Stimulated activated CD8-positive, alpha-beta memory T cell treated with anti-CD3 and anti-CD28 coated beads, Interleukin-7, amount 100 ng/mL, for 1 hour (primary cell): Measurements from ENCODE around the gene PRKG1.

ENCODE experiments used
- DNase-seq, 2 donors: peaks; one replicate each; pipeline ENCODE4 v3.0.0-alpha.2; 2020; ENCODE audit warnings: low read depth in 2 of 2

The PRKG1 gene

DNA sequence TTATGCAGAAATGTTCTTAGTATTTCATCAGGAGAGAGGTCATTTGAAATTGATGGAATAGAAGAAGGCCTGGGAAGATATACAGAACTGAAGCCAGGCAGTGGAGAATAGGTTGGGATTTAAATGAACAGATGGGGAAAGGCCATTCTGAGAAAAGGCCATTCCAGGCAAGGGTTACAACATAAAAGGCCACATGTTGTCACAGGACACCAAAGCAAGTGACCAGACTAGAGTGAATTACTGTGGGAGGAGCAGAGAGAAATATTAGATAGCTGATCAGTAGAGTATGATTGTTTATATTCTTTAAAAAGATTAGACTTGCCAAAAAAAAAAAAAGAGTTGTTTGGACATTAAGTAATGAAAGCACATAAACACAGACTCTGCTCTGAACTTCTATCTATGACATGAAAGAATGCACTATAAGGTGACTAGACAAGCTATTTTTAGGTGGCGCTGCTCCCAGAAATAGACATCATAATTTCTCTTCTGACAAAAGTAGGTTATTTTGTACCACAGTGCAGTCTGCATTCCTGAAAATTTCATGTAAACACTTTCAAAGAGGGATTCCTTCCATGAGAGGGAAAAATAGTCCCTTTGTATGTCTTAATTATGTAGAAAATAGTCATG is 1184.6 kb downstream of the PRKG1 start:
- DNase-seq, result no peak

DNA sequence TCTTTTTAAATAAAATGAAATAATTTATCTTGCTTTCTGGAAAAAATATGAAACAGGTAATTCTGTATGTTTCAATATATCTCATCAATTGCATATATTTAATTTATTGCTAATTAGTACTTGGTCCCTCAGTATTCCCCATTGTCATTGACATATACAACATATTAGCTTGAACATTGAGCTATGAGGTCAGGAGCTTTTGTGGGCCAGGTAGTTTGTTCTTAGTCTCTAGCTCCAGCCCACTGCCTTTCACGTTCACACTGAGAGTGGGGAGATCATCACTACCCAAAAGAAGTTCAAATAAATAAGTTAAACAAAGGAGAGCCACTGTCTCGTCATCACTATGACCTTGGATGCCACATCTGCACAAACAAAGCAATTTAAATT is 1185.1 kb downstream of the PRKG1 start:
- DNase-seq, result no peak

DNA sequence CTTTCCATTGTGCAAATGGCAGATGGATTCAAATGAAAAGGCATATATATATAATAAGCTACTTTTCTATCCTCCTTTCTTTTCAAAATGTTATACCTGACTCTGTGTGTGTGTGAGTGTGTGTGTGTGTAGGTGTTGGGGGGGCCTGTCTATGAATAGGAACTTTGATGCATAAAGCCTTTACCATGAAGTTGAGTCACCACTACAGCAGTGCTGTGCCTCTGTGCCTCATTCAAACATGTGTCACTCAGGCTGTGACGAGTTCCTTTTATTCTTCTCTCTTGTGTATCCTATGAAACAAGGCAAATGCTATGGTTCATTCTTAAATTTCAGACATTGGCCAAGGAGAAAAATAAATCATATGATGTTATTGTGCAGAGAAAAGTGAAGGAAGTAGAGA is 1187.1 kb downstream of the PRKG1 start:
- no peak for DNase-seq

DNA sequence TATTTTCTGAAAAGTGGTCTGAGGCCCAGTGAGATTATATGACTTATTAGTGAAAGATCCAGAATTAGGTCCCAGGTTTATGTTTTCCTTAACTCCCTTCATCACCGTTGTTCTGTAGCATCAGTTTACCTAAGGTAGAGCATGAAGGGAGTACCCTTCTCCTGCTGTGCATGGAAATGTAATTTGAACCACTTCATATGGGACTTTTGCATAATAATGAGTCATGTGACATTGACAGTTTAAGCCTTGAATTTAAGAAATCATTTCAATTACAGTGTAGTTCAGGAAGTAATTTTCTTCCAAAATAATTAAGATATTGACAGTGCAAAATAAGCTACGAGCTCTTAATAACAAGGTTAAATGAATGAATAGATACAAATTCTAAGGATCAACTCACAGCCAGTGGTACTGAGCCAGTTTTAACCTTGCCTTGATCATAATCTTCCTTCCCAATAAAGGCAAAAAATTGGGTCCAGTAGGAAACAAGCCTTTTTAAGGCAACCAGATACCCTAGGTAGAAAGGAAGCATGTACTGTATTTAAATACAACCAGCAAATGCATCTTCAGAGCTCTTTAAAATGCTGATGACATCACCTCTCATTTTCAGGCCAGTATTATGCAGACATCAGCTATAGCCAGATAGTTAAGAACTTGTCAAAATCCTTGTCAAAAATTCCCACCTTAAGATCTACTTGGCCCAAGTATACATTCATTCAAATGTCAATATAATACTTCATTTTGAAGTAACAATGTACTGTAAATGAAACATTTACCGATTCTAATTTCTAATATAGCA is 1191.0 kb downstream of the PRKG1 start:
- DNase-seq, result no peak

DNA sequence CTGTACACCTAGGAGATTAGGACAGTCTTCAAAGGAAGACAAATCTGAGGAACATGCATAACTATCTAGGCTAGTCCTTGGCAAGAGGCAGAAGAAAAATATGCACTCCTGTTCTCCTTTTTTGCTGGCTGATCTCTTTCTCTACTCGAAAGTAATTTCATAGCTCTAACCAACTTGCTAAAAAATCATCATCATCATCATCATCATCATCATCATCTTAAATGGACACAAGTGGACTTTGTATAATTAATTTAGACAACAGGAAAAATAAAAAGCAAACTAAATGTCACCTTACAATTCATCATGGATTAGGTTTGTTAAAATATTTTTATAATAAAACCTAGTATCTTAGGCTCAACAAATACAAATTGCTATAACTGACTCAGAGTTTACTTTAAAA is 1192.6 kb downstream of the PRKG1 start:
- no peak for DNase-seq

DNA sequence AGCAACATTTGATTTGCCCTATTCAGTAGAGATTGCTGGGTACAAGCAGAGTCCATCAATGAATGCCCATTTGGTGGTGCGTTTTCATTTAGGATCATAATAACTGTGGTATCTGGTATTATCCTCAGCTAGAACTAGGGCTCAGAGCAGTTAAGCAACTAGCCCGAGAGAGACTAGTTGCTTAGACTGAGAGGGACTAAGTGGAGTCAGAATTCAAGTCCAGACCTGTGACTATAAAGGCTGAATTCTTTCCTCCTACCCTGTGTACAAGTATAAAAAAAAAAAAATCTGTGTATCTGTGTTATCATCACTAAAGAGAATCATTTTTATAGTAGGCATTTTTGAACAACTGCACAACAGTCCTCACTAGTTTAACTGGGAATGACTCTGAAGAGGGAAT is 1194.5 kb downstream of the PRKG1 start:
- DNase-seq, result no peak

DNA sequence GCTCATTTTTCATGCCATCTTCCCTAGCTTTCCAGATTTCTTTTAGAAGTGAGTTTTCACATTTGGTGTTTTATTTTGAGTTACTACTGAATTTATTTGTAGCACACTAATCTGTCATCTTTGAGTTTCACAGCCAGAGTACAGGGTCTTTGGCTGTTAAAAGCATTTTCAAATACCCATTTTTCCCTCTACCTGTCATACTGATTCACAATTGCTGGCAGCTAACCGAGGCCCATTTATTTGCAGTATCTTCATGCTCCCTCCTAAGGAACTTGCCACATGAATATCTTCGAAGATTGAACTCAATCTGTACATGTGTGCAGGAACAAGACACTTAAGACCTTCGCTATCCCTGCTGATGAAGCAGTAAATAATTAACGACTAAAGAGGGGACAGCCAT is 1194.9 kb downstream of the PRKG1 start:
- no peak for DNase-seq

DNA sequence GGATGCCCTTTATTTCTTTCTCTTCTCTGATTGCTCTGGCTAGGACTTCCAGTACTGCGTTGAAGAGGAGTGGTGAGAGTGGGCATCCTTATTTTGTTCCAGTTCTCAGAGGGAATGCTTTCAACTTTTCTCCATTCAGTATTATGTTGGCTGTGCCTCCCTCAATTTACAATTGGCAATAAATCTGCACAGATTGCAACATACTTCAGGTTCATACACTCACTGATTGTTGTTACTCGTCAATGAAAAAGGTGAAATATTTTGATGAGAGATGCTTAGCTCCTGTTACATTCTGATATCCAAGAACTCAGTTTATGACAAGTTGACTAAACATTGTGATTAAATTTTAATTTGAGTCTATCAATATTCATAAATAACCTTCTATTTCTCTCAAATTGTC is 1201.9 kb downstream of the PRKG1 start:
- DNase-seq, result no peak

DNA sequence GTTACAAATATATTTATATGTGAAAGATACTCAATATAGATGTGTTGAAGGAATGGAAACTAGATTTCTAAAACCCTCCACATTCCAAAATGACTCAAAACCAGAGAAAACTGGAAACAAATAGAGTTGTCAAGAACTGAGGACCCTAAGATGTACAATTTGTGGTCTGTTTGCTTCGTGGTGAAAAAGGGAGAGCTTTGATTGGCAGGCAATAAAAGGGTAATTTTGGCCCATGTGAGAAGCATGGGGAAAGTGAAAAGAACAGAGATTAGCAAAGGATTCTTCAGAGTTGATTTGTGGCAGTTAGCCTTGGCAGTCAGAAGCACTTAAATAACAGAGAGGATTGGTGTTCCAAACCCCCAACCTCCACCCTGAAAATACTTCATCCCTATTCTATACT is 1202.7 kb downstream of the PRKG1 start:
- DNase-seq, result no peak

DNA sequence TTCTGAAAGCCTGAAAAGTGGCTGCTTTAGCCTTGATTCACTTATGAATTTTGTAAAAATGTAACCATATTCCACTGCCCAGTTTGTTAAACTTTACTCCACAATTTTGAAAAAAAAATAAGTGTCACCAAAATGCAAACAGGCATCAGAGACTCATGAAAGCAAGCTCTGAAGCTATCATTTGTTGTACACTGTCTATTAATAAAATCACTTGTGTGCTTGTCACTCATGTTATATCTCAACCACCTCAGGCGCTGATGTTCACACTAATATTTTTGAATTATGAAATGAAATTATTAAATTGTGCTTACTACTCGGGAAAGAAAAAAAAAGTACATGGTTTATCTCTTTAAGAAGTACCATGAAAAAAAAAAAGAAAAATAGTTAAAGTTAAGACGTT is 1205.3 kb downstream of the PRKG1 start:
- no peak for DNase-seq

DNA sequence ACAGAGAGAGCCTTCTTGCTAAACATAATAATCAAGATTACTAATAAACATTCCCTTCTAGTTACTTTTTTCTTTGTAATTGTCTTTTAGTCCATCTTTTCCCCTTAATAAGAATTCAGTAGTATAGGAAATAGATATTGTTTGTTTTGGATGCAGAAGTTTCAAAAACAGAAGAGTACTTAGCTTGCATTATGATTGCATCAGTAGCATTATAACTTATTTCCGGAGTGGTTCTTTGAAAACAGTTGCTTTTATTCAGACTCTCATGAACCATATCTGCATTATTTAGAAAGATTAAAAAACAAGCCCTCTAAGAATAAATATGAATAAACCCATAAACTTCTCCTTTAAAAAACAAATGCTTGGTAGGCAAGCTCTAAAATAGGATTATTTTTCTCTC is 1205.8 kb downstream of the PRKG1 start:
- no peak for DNase-seq

DNA sequence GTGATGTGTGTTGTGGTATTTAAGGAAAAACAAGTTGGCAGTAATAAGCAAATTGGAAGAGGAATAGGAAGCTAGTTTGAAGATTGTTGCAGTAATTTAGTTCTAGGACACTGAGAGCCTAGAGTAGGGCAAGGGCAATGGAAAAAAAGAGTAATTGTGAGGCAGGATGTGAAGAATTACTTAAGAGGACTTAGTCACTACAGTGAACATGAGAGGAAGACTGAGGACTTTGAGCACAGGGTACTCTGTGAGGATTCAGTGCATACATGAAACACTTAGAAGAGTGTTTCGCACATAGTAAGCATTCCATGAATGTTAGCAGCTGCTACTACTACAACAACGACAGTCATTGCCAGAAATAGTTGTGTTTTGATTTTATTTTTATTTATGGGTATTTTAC is 1208.9 kb downstream of the PRKG1 start:
- DNase-seq, result no peak

DNA sequence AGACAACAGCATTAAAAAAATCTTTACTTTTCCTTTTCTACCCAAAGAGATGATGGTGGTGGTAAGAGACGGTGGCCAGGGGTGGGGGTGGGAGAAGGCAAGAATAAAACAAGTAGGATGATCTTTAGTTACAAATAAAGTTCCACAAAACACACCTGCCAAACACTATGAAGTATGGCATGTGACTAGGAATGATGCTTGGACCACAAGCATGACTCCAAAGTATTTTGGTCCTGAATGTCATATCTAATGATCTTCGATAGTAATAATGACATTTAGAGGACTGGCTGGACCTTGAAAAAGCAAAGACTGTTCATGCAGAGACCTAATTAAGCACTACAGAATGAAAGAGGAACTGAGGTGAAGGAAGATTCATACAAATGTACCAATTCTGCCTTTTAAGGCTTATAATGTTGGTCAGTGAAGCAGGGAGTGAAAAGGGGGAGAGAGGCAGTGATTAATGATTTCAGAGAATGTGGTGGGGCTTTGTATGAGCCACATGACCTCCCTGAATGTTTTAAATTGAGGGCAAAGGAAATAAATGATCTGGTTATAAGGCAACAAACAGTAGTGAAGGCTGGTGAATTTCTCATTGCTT is 1210.2 kb downstream of the PRKG1 start:
- DNase-seq, result no peak

DNA sequence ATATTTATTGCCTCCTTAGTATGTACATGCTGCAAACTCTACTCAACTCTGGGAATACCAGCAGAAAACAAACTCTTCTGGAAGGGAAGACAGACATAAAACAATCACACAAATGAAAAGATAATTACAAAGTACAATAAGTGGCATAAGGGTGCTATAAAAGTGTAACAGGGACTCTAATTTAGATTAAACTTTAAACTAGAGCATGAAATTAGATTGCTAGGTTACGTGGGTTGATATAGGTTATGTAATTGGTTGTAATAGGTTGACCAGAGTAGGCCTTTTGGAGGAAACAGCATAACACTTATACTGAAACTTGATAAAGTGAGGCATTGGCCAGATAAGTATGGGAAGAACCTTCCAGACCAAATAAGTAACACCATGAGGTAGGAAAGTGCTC is 1213.6 kb downstream of the PRKG1 start:
- no peak for DNase-seq

DNA sequence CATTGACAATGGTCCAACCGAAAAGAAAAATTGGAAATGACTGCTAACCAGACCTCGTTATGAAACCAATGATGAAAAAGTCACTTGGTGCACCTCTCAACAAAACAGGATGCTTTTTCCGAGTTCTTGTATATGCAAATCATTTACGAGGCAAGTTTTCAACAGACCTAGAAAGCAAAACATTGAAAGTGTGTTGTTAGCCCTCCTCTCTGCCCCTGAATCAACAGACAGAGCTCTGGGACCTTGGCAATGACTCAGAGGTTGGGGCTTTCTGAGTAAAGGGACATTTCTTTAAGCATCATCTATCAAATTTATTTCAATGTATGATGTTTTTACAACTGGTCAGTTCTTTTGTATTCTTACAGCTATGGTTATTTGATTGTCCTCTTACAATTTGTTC is 1223.5 kb downstream of the PRKG1 start:
- DNase-seq, result no peak

DNA sequence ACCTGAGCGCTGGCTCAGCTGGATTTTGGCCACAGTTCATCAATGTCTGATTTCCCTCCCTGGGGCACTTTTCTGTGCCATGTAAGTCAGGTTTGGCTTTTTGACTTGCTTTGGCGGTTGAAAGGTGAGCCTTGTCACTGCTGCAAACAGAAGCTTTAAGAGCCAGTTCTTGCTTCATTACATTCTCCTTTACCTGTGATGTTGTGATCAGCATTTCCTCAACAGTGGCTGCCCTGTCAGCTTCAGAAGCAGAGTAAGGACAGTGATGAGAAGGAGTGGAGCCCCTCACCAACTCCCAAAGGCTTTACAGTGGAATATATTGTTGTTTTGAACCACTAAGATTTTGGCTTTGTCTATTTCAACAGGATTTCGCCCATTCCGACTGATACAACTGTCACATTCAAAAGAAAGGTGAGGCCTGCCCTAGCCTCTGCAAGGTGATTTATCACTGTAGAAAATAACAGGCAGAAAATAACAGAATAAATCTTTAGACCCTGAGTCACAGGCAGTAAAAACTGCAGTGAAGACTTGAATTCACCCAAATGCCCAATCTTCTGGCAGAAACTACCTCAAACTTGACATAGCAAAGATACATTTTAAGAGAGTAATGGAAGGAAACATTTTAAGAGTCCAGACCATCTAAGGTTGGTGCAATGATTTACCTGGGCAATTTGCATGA is 1226.5 kb downstream of the PRKG1 start:
- no peak for DNase-seq

DNA sequence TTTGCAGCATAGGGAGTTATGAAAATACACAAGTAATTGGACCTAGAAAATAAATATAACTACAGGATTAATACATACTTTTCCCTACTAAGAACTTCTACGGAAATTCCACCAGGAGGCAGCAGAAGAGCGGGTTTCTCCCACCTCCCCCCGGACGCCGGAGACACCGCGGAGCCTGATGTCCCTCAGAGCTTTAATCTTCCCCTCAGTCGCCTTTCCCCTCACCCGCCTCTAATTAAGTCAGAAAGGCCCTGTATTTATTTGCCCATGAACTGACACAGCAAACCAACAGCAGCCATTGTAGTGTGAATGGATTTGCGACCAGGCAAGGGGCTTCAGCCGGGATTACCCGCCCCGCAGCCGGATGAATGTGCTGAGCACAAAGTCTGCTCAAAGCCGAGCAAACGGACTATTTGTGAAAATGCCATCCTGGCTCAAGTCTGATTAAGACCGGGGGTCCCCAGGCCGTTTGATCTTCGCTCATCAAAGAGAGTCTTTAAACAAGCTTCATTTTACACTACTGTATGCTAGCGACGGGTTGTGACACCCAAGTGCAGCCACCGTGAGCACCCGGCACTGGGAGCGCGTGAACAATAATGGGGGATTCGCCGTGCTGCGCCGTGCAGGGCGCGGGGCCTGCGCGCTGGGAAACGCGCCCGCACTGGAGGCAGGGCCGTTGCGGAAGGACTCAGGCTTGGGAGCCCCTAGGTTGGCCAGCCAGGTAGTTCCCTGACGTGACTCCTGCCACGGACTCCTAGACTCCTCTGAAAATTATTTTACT is 1234.2 kb downstream of the PRKG1 start:
- DNase-seq, result no peak

DNA sequence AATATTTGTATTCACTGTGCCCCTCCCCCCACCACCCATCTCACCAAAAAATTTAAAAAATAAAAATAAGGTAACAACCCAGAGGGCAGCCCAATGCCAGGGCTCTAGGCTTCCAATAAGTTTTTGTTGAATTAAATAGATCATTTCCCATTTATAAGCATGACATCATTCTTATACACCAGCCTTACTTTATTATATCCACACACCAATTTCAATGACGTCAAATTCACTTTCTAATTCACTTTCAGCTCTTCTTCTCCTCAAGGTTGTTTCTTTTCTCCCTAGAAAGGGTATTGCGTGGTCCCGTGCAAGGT is 1238.6 kb downstream of the PRKG1 start:
- no peak for DNase-seq

DNA sequence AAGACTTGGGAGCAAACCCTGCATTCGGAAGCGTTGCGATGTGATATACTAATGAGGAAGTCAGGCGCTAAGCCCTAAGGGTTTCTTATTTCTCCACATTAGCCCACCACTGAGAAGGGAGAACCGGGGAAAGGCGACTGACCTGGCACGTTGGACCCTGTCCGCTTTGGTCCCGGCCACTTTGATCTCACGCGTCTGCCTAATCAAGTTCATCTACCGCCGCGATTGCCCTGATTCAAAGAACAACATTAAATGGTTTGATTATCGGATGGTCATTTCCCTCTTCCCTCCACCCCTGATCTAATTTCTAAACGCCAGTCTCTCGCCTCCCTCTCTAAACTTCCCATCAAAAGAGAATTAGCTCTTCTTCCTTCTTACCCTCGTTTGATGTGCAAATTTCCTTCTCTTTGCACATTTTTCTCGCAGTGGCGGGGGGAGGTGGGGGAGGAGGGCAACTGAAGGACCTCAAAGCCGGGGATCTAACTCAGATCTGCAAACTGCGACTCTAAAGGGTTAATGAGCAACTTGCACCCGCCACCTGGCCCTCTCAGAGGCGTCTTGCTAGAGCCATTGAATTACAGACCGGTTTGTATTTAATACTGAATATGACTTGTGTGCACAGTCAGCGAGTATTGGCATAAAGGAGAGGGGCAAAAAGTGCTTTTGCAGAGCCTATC is 1239.1 kb downstream of the PRKG1 start:
- DNase-seq, result no peak

DNA sequence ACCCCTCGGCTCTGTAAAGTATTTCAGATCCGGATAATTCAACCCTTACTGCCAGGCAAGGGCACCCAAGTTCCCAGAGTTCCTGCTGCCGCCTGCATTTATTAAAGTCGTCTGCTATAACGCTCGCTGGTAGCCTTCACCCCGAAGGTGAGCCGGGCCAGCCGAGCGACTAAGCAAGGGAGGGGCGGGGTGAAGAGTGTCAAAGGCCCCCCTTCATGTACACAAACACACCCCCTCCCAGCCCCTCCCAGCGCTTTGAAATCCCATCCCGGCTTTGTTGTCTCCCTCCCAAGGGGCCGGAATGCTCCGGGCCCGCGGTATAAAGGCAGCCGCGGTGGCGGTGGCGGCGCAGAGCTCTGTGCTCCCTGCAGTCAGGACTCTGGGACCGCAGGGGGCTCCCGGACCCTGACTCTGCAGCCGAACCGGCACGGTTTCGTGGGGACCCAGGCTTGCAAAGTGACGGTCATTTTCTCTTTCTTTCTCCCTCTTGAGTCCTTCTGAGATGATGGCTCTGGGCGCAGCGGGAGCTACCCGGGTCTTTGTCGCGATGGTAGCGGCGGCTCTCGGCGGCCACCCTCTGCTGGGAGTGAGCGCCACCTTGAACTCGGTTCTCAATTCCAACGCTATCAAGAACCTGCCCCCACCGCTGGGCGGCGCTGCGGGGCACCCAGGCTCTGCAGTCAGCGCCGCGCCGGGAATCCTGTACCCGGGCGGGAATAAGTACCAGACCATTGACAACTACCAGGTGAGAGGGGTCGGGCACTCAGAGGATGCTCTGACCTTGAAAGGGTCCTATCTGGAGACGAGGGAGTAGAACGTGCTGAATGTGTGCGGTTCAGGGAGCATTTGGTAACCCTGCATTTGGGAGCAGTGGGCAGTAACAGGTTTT is 1239.9 kb downstream of the PRKG1 start, which contains the start of gene DKK1:
DKK1 (plus strand) TSS at position 349 of the 889 bp plus-strand sequence; CDS start at position 503, 154 bp downstream.
- DNase-seq, result no peak
